ENCODE data around the gene STAC3. TPM values are rescaled to one million over a fixed set of nuclear protein-coding genes. Genes with fewer than 3 reads are reported as not detected.

STAC3 gene
- total and polyA plus RNA-seq, 2 experiments from 2014 or later: 0.48 to 3.0 TPM

DNA sequence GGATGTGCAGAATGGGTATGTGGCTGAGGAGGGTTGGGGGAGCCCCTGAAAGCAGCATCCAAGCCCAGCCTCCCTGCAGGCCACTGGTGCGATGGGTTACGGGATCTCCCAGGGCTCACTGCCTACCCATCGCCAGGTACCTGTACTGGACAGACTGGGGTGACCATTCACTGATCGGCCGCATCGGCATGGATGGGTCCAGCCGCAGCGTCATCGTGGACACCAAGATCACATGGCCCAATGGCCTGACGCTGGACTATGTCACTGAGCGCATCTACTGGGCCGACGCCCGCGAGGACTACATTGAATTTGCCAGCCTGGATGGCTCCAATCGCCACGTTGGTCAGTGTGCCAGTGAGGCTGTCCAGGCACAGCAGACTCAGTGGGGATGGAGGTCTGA, 52.7 kb downstream of the STAC3 start (continued):
- TF ChIP-seq REST (IDR thresholded peaks at IDR 0.05; ENCODE audit: unreplicated experiment): no peak

GRCh38 chr12:57196956-57197355, 54.0 kb downstream of the STAC3 start:
- H3K36me3 Mint-ChIP-seq (ENCODE audit: low read depth): peaks cover 91% of the 10 kb centered on the region
- H3K27me3 ChIP-seq (ENCODE audit: insufficient read depth): no peaks in the 10 kb centered on the region
- H3K27ac ChIP-seq (ENCODE audit: low read depth): no peak overlapping the region
- H3K9me3 Mint-ChIP-seq: no peaks in the 10 kb centered on the region; the same call in 2 of the 3 replicates
- H3K36me3 ChIP-seq (ENCODE audit: insufficient read depth): peaks cover 33% of the 10 kb centered on the region
- no peaks in the 10 kb centered on the region for H3K4me1 ChIP-seq (ENCODE audit: insufficient read depth)
- H3K4me3 ChIP-seq: no peak overlapping the region
- 0 out of 2 replicates have a peak, but pooled peaks cover 5% of the 10 kb centered on the region for H3F3A ChIP-seq (replicated peaks; ENCODE audit: low read depth)
- H3K4me2 ChIP-seq: no peak overlapping the region
- no peaks in the 10 kb centered on the region; the same call in 1 of the 2 replicates for H4K20me1 ChIP-seq (replicated peaks; ENCODE audit: insufficient read depth)
- H3K9me2 ChIP-seq (ENCODE audit: insufficient read depth): no peaks in the 10 kb centered on the region
- H2AFZ ChIP-seq: no peak overlapping the region
- H3K27ac Mint-ChIP-seq: no peak overlapping the region
- H3K79me2 ChIP-seq (replicated peaks; ENCODE audit: insufficient read depth): no peaks in the 10 kb centered on the region
- H3K4me1 Mint-ChIP-seq: no peaks in the 10 kb centered on the region
- peaks cover 12% of the 10 kb centered on the region for H3K27me3 Mint-ChIP-seq (ENCODE audit: insufficient read depth, low read depth, poor library complexity)
- DNase-seq (ENCODE audit: low spot score) (no peak), ATAC-seq (no peak)
- H3K4me3 Mint-ChIP-seq: no peak overlapping the region
- no peak for TF ChIP-seq ZNF114 (CRISPR knock-in tag; IDR thresholded peaks at IDR 0.05)
- TF ChIP-seq, protein P1, sequence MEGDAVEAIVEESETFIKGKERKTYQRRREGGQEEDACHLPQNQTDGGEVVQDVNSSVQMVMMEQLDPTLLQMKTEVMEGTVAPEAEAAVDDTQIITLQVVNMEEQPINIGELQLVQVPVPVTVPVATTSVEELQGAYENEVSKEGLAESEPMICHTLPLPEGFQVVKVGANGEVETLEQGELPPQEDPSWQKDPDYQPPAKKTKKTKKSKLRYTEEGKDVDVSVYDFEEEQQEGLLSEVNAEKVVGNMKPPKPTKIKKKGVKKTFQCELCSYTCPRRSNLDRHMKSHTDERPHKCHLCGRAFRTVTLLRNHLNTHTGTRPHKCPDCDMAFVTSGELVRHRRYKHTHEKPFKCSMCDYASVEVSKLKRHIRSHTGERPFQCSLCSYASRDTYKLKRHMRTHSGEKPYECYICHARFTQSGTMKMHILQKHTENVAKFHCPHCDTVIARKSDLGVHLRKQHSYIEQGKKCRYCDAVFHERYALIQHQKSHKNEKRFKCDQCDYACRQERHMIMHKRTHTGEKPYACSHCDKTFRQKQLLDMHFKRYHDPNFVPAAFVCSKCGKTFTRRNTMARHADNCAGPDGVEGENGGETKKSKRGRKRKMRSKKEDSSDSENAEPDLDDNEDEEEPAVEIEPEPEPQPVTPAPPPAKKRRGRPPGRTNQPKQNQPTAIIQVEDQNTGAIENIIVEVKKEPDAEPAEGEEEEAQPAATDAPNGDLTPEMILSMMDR (conservative IDR thresholded peaks at IDR 0.05; ENCODE audit: low read depth in 2 of 2): no peak
- TF ChIP-seq ZNF331 (CRISPR knock-in tag; IDR thresholded peaks at IDR 0.05; ENCODE audit: low read depth): no peak
- TF ChIP-seq ETS1 (IDR thresholded peaks at IDR 0.05): no peak
- TF ChIP-seq REST (IDR thresholded peaks at IDR 0.05; ENCODE audit: unreplicated experiment): no peak
- TF ChIP-seq NANOG (IDR thresholded peaks at IDR 0.05; ENCODE audit: borderline replicate concordance): no peak
- no peak for TF ChIP-seq STAT1 (IDR thresholded peaks at IDR 0.05; ENCODE audit: unreplicated experiment)
- TF ChIP-seq EZH2 (IDR thresholded peaks at IDR 0.05; ENCODE audit: low read depth, unreplicated experiment): no peak
- no peak for TF ChIP-seq EZH2phosphoT487 (IDR thresholded peaks at IDR 0.05; ENCODE audit: unreplicated experiment)

Measured in GM23338 (cell line).